ENCODE measurements around the gene TLCD2.
"Not testable (repeated sequence)": the region's sequence is repeated elsewhere in the genome, so short reads cannot be mapped to it uniquely, and the experiment has no call there.

The TLCD2 gene

GRCh38 chr17:1652794-1653193 is 57.4 kb downstream of the TLCD2 start:
- H3K27ac ChIP-seq (ENCODE audit: low read length); DNase-seq (ENCODE audit: low read depth, low spot score); H3K4me3 ChIP-seq (ENCODE audit: low read length); H3K27me3 ChIP-seq (ENCODE audit: control insufficient read depth, insufficient read depth, low read length); H3K4me1 ChIP-seq (ENCODE audit: control insufficient read depth, insufficient read depth, low read length); H3K9me3 ChIP-seq (ENCODE audit: control insufficient read depth, insufficient read depth, low read length): not testable (repeated sequence)
- WGBS (ENCODE audit: insufficient coverage, insufficient read length): no CpG with 5 or more reads among the region's 7 CpGs
- H3K36me3 ChIP-seq (ENCODE audit: control insufficient read depth, insufficient read depth, low read length): peaks cover 51% of the 10 kb centered on the region

All from iPS DF 6.9 (cell line).